ENCODE measurements around the gene GPRIN1. TPM values are rescaled to one million over a fixed set of nuclear protein-coding genes. Genes with fewer than 3 reads are reported as not detected.

Gene GPRIN1
- total RNA-seq, 1 donor from 2014 or later: 3.0 TPM

- H3K4me3 Mint-ChIP-seq (ENCODE audit: low read depth): no peak overlapping the region
- H3K4me1 Mint-ChIP-seq (ENCODE audit: low read depth): peaks cover 4% of the 10 kb centered on the region
- intact Hi-C loops (cut with micrococcal nuclease): no loop called here
- no peaks in the 10 kb centered on the region for H3K36me3 Mint-ChIP-seq (ENCODE audit: low read depth)
- no peak overlapping the region for H3K27ac Mint-ChIP-seq
- no peak for DNase-seq (ENCODE audit: low spot score)
- no peaks in the 10 kb centered on the region for H3K9me3 Mint-ChIP-seq
- H3K27me3 Mint-ChIP-seq (ENCODE audit: low read depth): peaks cover 35% of the 10 kb centered on the region
Observed at GRCh38 chr5:176638437-176638836, 28.5 kb upstream of the GPRIN1 start.

- peaks cover 41% of the 10 kb centered on the region for H3K27me3 Mint-ChIP-seq (ENCODE audit: low read depth)
- DNase-seq (ENCODE audit: low spot score): no peak
- no peak overlapping the region for H3K27ac Mint-ChIP-seq
Observed at GRCh38 chr5:176637556-176637955, 27.6 kb upstream of the GPRIN1 start.

GRCh38 chr5:176636426-176636825 is 26.5 kb upstream of the GPRIN1 start:
- no peaks in the 10 kb centered on the region for H3K9me3 Mint-ChIP-seq
- H3K27me3 Mint-ChIP-seq (ENCODE audit: low read depth): peaks cover 49% of the 10 kb centered on the region
- H3K4me3 Mint-ChIP-seq (ENCODE audit: low read depth): no peak overlapping the region
- DNase-seq (ENCODE audit: low spot score): no peak
- H3K27ac Mint-ChIP-seq: no peak overlapping the region
- intact Hi-C loops (cut with micrococcal nuclease): no loop called here
- H3K4me1 Mint-ChIP-seq (ENCODE audit: low read depth): peaks cover 4% of the 10 kb centered on the region
- no peaks in the 10 kb centered on the region for H3K36me3 Mint-ChIP-seq (ENCODE audit: low read depth)

More at GRCh38 chr5:176637556-176637955, 27.6 kb upstream of the GPRIN1 start:
- intact Hi-C loops (cut with micrococcal nuclease): no loop called here
- no peaks in the 10 kb centered on the region for H3K36me3 Mint-ChIP-seq (ENCODE audit: low read depth)
- H3K4me1 Mint-ChIP-seq (ENCODE audit: low read depth): peaks cover 4% of the 10 kb centered on the region
- H3K4me3 Mint-ChIP-seq (ENCODE audit: low read depth): no peak overlapping the region
- H3K9me3 Mint-ChIP-seq: no peaks in the 10 kb centered on the region

DNA sequence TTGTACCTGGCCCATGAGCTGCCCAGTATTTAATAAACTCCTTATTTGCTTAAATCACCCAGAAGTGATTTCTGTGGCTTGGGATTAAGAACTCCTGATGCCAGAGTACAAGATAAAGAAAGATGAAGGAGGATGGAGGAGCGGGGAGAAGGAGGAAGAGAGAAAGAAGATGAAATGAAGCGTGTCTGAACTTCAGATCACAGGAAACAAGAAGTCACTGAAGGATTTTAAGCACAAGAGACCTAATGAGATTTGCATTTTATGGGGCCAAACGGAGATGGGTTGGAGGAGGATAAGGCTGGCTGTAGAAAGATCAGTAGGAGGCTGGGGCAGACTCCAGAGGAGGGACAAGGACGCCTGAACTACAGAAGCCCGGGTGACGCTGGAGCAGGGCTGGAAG is 23.6 kb upstream of the GPRIN1 start:
- DNase-seq (ENCODE audit: low spot score): no peak
- Mint-ChIP-seq H3K4me3 (ENCODE audit: low read depth) (no peak overlapping the region), H3K36me3 (ENCODE audit: low read depth) (no peaks in the 10 kb centered on the region), H3K4me1 (ENCODE audit: low read depth) (peaks cover 9% of the 10 kb centered on the region), H3K9me3 (no peaks in the 10 kb centered on the region), H3K27ac (no peak overlapping the region), H3K27me3 (ENCODE audit: low read depth) (peaks cover 71% of the 10 kb centered on the region)
- intact Hi-C loops (cut with micrococcal nuclease): no loop called here

GRCh38 chr5:176632745-176633144 is 22.8 kb upstream of the GPRIN1 start:
- Mint-ChIP-seq H3K27ac (no peak overlapping the region), H3K27me3 (ENCODE audit: low read depth) (peaks cover 73% of the 10 kb centered on the region), H3K9me3 (no peaks in the 10 kb centered on the region), H3K4me1 (ENCODE audit: low read depth) (peaks cover 12% of the 10 kb centered on the region), H3K36me3 (ENCODE audit: low read depth) (no peaks in the 10 kb centered on the region), H3K4me3 (ENCODE audit: low read depth) (no peak overlapping the region)
- no peak for DNase-seq (ENCODE audit: low spot score)
- intact Hi-C loops (cut with micrococcal nuclease): no loop called here

DNA sequence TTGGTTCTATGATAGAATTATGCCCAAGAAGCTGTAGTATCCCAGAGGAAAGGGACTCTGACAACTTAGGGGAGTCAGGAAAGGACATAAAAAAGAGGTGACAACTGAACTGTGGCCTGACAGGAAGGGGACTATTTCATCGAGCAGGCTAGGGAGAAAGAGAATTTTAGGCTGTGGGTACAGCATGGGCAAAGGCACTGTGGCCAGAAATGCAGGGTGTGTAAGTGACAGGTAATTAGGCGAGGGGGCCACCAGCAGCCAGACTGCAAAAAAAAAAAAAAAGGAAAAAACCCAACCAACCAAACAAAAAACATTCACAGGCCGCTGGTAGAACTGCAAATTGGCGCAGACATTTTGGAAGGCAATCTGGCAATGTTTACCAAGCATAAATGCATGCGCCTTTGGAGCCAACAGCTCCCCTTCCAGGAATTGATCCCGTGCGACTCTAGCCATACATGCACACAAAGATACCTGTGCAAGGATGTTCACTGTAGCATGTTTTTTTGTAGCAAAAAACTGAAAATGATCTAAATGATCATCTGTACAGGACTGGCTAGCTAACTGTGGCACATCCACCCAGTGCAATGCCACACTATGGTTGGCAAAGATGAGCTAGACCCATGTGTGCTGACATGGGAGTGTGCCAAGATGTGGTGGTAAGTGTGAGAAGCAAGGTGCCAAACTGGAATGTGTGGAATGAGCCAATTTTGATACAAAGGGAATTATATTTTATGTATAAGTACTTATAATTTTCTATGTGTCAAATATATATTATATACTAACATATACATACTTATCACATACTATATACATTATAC is 21.6 kb upstream of the GPRIN1 start:
- H3K9me3 Mint-ChIP-seq: no peaks in the 10 kb centered on the region
- peaks cover 77% of the 10 kb centered on the region for H3K27me3 Mint-ChIP-seq (ENCODE audit: low read depth)
- peaks cover 12% of the 10 kb centered on the region for H3K4me1 Mint-ChIP-seq (ENCODE audit: low read depth)
- intact Hi-C loops (cut with micrococcal nuclease): loop anchor here (2.0 kb wide), 1 partner anchor 15 kb away; the partner anchor contains the start of gene TSPAN17
- no peak for DNase-seq (ENCODE audit: low spot score)
- H3K27ac Mint-ChIP-seq: no peak overlapping the region
- H3K4me3 Mint-ChIP-seq (ENCODE audit: low read depth): no peak overlapping the region
- no peaks in the 10 kb centered on the region for H3K36me3 Mint-ChIP-seq (ENCODE audit: low read depth)

DNA sequence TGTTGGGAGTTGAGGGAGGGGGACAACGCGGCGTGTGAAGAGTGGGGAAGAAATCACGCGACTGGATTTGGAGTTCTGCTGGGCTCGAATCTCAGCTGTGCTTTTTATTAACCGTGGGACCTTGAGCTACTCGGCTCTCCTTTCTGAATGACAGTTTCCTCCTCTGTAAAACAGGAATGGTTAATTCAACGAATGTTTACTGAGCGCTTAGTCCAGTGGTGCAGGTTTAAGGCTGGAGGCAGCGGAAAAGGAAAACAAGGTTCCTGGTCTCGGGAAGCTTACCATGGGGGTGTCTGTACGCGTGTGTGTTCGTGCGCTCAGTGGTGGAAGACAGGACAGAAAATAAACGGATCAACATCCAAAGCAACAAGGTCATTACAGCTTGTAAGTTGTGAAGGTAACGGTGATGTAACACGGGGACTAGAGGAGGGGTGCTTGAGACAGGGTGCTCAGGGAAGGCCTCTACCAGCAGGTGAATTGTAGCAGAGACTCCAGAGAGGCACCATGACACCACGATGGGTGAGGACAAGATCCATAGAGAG is 20.8 kb upstream of the GPRIN1 start:
- H3K4me1 Mint-ChIP-seq (ENCODE audit: low read depth): peaks cover 12% of the 10 kb centered on the region
- H3K27me3 Mint-ChIP-seq (ENCODE audit: low read depth): peaks cover 77% of the 10 kb centered on the region
- H3K4me3 Mint-ChIP-seq (ENCODE audit: low read depth): peak overlapping the region; percentile 3
- intact Hi-C loops (cut with micrococcal nuclease): loop anchor here (2.0 kb wide), 1 partner anchor 16 kb away; the partner anchor contains the start of gene TSPAN17
- no peak overlapping the region for H3K27ac Mint-ChIP-seq
- H3K9me3 Mint-ChIP-seq: no peaks in the 10 kb centered on the region
- no peak for DNase-seq (ENCODE audit: low spot score)
- H3K36me3 Mint-ChIP-seq (ENCODE audit: low read depth): no peaks in the 10 kb centered on the region

GRCh38 chr5:176629853-176630680 is 20.1 kb upstream of the GPRIN1 start, which contains the start of the genes EIF4E1B and SNCB:
Gene EIF4E1B, plus strand, starts transcription at chr5:176630675. Its CDS starts 12,113 bp downstream, at chr5:176642788.
Gene SNCB, minus strand, starts transcription at chr5:176630534. Its CDS starts 880 bp downstream, at chr5:176629654.
- Mint-ChIP-seq H3K36me3 (ENCODE audit: low read depth) (no peaks in the 10 kb centered on the region), H3K27ac (no peak within 1 kb of the TSS), H3K9me3 (no peaks in the 10 kb centered on the region), H3K4me1 (ENCODE audit: low read depth) (peaks cover 12% of the 10 kb centered on the region), H3K4me3 (ENCODE audit: low read depth) (peak within 1 kb of the TSS; percentile 3), H3K27me3 (ENCODE audit: low read depth) (peaks cover 74% of the 10 kb centered on the region)
- DNase-seq (ENCODE audit: low spot score): peak; percentile 37
- intact Hi-C loops (cut with micrococcal nuclease): loop anchor here (2.0 to 10.0 kb wide), 2 partner anchors 17 to 55 kb away; partner anchors contain the start of gene TSPAN17

DNA sequence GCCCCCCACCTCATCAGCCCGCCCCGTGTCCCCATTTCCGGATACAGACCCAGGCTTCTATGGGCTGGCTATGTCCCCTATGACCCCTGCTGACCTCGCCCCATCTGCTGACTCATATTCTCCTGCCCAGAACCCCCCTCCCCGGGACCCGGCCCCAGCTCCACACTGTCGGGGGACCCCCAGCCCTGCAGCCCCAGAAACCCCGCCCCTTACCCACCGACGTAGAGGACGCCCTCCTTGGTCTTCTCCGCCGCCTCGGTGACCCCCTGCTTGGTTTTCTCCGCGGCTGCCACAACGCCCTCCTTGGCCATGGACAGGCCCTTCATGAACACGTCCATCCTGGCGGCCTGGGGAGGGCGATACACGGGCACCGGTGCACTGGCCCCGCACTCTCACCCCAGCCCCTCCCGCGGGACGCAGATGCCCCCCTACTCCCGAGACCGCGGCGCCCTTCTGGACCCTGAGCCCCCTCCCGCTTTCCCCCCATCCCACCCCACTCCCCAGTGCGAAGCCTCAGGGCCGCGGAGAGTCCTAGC is 19.4 kb upstream of the GPRIN1 start:
- Mint-ChIP-seq H3K9me3 (no peaks in the 10 kb centered on the region), H3K4me3 (ENCODE audit: low read depth) (no peak overlapping the region), H3K27ac (no peak overlapping the region), H3K36me3 (ENCODE audit: low read depth) (no peaks in the 10 kb centered on the region), H3K27me3 (ENCODE audit: low read depth) (peaks cover 71% of the 10 kb centered on the region), H3K4me1 (ENCODE audit: low read depth) (peaks cover 12% of the 10 kb centered on the region)
- intact Hi-C loops (cut with micrococcal nuclease): loop anchor here (10.0 kb wide), 1 partner anchor 55 kb away; no protein-coding TSS in a partner anchor
- DNase-seq (ENCODE audit: low spot score): no peak

DNA sequence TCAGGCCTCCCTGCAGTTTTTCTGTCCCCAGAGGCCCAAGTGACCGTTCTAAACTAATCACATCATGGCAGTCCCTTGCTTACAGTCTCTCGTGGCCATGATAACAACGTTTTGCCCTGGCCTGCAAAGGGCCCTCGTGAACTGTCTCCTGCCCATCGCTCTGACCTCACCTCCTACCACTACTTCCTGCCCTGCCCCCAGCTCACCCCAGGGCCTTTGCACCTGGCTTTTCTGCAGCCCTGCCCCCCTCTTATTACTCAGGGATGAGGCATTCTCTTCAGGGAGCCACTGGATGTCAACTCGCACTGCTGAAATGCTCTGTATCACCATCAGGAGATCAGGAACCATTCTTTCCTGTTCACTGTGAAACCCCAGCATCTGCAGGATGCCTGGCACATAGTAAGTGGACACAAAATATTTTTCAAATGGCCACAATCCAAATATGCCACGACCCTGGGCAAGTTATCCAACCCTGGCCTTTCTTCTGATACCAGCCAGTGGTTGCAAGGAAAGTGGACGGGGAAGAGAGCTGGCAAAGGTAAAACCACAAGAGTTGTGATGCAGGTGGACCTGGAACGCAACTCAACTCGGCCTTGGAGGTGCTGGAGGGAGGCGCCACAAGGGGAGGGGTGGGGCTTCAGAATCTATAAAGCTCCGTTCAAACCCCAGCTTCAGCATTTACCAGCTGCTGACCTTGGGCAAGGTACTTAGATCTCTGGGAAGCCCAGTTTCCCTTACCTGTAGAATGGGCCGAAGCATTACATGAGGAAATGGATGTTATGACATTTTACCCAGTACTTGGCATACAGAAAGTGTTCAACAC is 18.7 kb upstream of the GPRIN1 start:
- intact Hi-C loops (cut with micrococcal nuclease): loop anchor here (10.0 kb wide), 1 partner anchor 54 kb away; no protein-coding TSS in a partner anchor
- no peak overlapping the region for H3K4me3 Mint-ChIP-seq (ENCODE audit: low read depth)
- peaks cover 70% of the 10 kb centered on the region for H3K27me3 Mint-ChIP-seq (ENCODE audit: low read depth)

DNA sequence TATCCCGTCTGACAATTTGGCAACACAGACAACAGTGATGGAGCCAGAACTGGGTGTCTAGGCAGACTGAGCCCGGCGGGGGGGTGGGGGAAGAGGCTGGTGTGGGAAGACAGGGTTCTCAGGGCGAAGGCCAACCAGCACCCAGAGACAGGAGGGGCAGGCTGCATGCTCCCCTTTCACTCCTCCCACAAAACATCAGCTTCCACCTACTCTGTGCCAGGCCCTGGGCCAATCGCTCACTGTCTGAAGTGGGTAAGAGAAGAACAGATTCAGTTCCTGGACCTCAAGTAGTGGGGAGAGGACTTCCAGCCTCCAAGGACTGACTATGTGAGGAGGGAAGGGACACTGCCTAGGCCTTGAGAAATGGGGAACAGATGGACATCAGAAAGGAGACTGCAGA is 17.6 kb upstream of the GPRIN1 start:
- Mint-ChIP-seq H3K9me3 (no peaks in the 10 kb centered on the region), H3K4me3 (ENCODE audit: low read depth) (no peak overlapping the region), H3K27me3 (ENCODE audit: low read depth) (peaks cover 63% of the 10 kb centered on the region), H3K4me1 (ENCODE audit: low read depth) (peaks cover 8% of the 10 kb centered on the region), H3K27ac (no peak overlapping the region), H3K36me3 (ENCODE audit: low read depth) (no peaks in the 10 kb centered on the region)
- intact Hi-C loops (cut with micrococcal nuclease): loop anchor here (10.0 kb wide), 1 partner anchor 53 kb away; no protein-coding TSS in a partner anchor
- DNase-seq (ENCODE audit: low spot score): no peak

More for the DNA sequence above, 18.7 kb upstream of the GPRIN1 start:
- no peak overlapping the region for H3K27ac Mint-ChIP-seq
- no peaks in the 10 kb centered on the region for H3K36me3 Mint-ChIP-seq (ENCODE audit: low read depth)
- peaks cover 8% of the 10 kb centered on the region for H3K4me1 Mint-ChIP-seq (ENCODE audit: low read depth)
- DNase-seq (ENCODE audit: low spot score): no peak
- no peaks in the 10 kb centered on the region for H3K9me3 Mint-ChIP-seq
